ENCODE measurements around the gene TSPAN8.
"Not testable (repeated sequence)": the region's sequence is repeated elsewhere in the genome, so short reads cannot be mapped to it uniquely, and the experiment has no call there.

Gene TSPAN8

GRCh38 chr12:71157601-71158233, at the start of gene TSPAN8:
Gene TSPAN8 (minus strand): TSS chr12:71157999. CDS start chr12:71157678, 321 bp downstream.
- DNase-seq (ENCODE audit: low spot score), result no peak

- no peak for DNase-seq (ENCODE audit: low spot score)
These were observed 43.4 kb upstream of the TSPAN8 start for GRCh38 chr12:71201136-71201679.

DNA sequence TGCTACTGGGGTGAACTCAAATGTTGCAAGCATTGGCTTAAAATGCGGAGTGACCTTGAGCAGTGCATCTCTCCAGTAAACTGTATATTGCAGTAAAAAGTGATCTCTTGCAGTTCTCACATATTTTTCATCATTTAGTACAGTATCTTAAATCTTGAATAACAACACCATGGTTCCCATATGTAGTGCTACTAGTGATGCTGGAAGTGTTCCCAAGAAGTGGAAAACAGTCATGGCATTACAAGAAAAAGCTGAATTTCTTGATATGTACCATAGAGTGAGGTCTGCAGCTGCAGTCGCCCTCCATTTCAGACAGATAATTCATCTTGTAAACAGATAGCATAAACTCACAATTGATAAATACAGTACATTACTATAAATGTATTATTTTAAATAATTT, 42.9 kb upstream of the TSPAN8 start:
- DNase-seq (ENCODE audit: low spot score), result no peak

GRCh38 chr12:71197460-71197859, 39.7 kb upstream of the TSPAN8 start:
- no peak for DNase-seq (ENCODE audit: low spot score)

DNA sequence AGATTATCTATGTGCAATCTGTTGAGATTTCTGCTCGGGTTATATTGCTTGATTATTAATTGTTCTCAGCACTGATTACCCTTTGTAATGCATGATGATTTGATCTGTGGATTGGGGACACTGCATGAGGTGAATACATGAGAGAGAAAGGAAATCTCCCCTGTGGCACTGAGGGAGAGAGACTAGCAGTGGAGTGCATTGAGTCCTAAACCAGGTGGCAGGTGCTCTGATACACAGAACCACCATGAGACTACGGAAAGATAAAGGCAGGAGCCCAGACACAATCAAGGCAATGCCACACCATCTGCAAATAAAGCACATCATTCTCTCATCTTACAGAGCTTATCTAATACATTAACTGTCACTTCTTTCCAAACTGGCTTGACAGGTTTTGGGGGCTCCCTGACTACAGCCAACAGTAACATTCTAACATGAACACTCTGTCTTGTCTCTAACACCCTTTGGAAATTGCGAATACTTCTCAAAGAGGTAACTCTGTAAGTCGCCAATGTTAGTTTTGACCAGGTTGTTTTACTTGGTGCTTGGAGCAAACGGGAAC, 37.6 kb upstream of the TSPAN8 start:
- DNase-seq (ENCODE audit: low spot score), result no peak

- DNase-seq (ENCODE audit: low spot score), result no peak
These were observed 36.9 kb upstream of the TSPAN8 start for GRCh38 chr12:71194657-71195056.

DNA sequence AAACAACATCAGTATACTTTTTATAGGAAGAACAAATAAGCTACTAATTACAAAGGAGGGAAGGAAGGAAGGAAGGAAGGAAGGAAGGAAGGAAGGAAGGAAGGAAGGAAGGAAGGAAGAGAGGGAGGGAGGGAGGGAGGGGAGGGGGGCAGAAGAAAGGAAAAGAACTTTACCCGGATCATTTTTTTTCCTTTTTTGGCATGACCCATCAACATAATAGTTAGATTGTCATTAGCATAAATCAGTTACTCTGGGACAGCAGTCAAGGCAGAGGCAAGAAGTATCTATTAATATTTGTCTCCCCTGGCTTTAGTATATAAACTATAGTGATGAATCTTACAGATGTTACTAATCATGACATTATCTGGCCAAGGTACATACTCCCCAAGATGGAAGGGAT, 35.2 kb upstream of the TSPAN8 start:
- no peak for DNase-seq (ENCODE audit: low spot score)

DNA sequence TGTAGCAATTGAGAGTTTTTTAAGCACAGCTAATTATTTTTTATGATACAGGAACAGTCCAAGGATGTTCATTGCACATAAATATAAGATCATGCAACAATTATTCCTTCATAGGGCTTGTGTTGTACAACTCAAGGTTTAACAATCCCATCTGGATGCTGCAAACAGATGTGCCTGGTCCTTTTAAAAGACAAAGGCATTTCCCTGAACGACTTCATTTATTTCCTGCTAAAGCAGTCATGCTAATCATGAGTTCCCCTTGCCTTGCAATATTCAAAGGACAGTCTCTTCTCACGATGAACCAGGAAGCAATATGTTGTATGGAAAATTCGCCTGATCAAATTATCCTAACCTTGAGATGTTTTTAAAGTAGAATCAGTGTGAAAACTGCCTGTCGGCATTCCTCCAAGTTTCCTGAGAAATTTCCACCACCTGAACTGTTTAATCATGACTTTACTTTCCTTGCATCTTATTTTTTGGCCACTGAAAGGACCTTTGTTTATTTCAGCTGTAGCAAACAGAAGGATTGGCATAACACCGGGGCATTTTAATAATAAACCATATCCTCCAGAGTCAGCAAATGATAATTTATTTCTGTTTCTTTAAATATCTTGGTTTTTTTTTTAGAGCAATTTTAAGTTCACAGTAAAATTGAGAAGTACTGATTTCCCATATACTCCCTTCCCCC, 33.9 kb upstream of the TSPAN8 start:
- no peak for DNase-seq (ENCODE audit: low spot score)

DNA sequence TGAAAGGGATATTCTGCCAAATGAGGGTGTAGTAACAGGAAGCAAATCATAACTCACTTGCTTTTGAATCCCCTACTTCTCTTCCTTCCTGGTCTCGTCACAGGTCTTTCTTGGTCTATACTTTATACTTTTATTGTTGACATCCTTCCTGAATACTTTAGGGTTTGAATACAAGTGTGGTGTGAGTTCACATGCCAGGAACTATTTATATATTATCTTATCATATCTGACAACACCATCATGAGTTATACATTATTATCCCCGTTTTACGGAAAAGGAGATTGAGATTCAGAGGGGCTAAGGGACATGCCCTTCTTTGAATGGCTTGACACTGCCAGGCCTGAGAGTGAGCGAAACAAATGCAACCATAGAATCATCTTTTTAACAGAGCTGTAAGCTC, 33.0 kb upstream of the TSPAN8 start:
- DNase-seq (ENCODE audit: low spot score), result no peak

- no peak for DNase-seq (ENCODE audit: low spot score)
These were observed 29.6 kb upstream of the TSPAN8 start for GRCh38 chr12:71187379-71187778.

GRCh38 chr12:71186571-71187288, 28.9 kb upstream of the TSPAN8 start:
- no peak for DNase-seq (ENCODE audit: low spot score)

- no peak for DNase-seq (ENCODE audit: low spot score)
These were observed 26.0 kb upstream of the TSPAN8 start for GRCh38 chr12:71183846-71184245.

GRCh38 chr12:71183018-71183417, 25.2 kb upstream of the TSPAN8 start:
- no peak for DNase-seq (ENCODE audit: low spot score)

DNA sequence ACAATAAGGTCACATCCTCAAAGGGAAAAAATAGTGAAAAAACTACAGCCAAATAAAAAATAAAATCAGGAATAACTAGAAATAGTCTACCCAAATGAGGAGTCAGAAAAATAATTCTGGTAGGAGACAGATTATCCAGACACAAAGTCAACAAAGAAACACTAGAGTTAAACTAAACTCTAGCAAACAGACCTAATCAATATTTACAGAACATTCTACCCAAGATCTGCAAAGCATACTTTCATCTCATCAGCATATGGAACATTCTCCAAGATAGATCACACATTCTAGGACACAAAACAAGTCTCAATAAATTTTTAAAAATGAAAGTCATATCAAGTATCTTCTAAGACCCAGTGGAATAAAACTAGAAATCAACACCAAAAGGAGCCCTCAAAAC, 20.4 kb upstream of the TSPAN8 start:
- no peak for DNase-seq (ENCODE audit: low spot score)

DNA sequence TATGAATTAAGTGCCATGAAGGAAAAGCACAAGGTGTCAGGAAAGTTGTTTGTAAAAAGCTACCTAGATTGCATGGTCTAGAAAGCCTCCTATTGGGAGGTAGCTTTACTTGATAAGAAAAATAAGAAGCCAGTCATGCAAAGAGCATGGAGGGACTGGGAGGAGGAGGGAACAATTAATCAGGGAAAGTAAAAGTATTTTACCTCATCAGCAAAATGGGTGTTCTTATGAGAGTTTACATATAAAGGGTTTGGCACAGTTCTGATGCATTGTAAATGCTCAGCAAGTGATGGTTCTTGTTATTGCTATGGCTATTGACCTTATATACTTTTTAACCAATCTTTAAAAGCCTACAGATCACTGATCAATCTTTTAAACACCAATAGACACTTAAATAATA, 17.0 kb upstream of the TSPAN8 start:
- DNase-seq (ENCODE audit: low spot score), result no peak

DNA sequence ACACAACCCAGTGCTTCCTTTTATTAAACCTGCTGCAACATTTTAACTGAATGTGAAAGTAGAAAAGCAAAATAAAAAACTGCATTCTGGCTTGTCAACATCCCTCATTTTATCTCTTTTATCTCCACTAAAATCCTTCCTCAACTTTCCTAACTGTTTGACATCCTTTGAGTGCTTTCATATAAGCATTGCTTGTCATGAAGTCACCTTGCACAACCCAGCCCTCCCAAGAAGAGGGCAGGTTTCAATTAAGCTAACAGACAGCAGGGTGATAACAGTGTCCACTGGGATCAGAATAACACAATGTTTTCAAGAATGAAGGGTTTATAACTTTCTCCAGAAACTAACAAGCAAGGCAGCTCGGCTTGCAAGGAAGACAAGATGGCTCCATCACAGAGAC, 16.3 kb upstream of the TSPAN8 start:
- no peak for DNase-seq (ENCODE audit: low spot score)

GRCh38 chr12:71170456-71170855, 12.7 kb upstream of the TSPAN8 start:
- DNase-seq (ENCODE audit: low spot score), result no peak

DNA sequence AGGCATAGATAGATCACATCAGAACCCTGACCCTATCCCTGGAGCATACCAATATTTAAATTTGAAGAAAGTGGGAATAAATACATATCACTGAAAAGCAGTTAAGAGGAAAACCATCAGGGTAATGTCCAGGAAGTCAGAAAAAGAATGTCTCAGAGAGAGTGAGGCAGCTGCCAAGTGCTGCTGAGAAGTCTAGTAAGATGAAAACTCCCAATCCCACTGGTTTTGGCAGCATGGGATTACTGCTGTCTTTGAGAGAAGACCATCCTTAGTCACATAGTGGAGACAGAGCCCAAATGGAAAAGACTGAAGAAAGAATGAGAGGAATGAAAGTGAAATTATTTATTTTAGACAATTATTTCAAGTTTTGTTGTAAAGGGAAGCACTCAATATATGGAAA, 11.5 kb upstream of the TSPAN8 start:
- DNase-seq (ENCODE audit: low spot score), result no peak

DNA sequence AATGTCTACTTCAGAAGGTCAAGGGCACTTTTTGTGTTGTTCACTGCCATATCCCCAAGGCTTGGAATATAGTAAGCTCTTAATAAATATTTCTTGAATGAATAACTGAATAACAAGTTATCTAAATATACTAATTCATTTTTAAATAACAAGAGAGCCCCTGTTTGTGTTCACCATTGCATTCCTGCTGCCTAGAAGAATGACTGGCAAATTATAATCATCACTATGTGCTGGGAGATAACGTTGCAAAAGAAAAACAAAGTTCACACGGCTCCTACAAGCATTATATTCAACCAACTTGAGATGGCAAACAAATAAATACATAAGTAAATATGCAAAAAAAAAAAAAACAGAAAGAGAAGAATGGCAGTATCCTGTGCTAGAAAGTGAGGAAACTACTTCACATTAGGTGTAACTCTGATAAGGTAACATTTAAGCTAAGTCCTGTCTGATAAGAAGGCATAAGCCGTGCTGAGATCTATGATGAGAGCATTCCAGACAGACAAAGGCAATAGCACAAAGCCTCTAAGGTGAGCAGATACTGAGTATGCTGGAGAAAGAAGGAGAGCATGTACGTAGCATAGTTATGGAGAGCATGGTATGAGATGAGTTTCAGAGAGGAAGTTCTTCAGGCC, 9.2 kb upstream of the TSPAN8 start:
- DNase-seq (ENCODE audit: low spot score), result no peak

DNA sequence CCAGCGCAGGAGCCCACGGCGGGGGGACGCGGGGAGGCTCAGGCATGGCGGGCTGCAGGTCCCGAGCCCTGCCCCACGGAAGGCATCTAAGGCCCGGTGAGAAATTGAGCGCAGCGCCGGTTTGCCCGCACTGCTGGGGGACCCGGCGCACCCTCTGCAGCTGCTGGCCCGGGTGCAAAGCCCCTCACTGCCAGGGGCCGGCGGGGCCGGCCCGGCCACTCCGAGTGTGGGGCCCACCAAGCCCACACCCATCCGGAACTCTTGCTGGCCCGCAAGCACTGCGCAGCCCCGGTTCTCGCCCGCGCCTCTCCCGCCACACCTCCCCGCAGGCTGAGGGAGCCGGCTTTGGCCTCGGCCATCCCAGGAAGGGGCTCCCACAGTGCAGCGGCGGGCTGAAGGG, 8.5 kb upstream of the TSPAN8 start:
- no peak for DNase-seq (ENCODE audit: low spot score)

DNA sequence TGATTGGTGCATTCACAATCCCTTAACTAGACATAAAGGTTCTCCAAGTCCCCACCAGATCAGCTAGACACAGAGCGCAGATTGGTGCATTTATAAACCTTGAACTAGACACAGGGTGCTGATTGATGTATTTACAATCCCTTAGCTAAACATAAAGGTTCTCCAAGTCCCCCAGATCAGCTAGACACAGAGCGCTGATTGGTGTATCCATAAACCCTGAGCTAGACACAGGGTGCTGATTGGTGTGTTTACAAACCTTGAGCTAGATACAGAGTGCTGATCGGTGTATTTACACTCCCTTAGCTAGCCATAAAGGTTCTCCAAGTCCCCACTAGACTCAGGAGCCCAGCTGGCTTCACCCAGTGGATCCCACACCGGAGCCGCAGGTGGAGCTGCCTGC, 8.0 kb upstream of the TSPAN8 start:
- not testable (repeated sequence) for DNase-seq (ENCODE audit: low spot score)

DNA sequence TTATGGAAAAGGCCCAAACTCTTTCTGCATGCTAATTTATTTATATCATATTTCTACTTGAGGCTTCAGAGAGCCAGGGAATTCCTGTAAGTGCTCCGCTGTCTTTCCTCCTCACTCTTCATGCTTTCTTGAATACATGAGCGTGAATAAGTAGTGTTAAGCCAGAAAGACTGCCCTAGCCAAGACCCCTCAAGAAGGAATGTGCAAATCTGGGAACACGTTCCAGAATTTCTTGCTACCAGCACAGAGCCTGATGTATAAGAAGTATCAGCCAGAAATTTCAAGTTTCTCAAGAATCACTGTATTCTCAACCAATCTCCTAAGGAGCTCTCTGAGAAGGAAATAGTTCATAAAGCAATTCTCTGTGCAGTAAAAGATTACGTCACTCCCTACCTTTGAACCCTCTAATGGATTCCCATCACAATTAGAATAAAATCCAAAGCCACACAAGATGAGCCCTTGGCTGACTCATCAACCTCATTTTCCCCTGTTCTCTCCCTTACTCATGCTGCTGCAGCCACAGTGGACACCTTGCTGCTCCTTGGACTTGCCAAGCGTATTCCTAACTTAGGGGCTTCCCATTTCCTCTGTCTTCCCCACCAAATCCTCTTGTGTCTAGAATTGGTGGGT, 6.9 kb upstream of the TSPAN8 start:
- no peak for DNase-seq (ENCODE audit: low spot score)
